K562 (cell line): ENCODE measurements around the gene ZCCHC24. TPM values are rescaled to one million over a fixed set of nuclear protein-coding genes. Genes with fewer than 3 reads are reported as not detected.

Experiments
- BDP1 ChIP-seq: IDR thresholded peaks from 3 replicates; pipeline ENCODE4 v1.6.1; 2011; ENCODE audit not compliant: insufficient read length, insufficient read depth
- CBX1 ChIP-seq: sonication (generic); IDR thresholded peaks from 2 replicates; pipeline ENCODE4 v1.6.1; 2016; ENCODE audit warnings: antibody characterized with exemption, low read depth, mild to moderate bottlenecking
- CSDE1 ChIP-seq, 2 experiments: fragments of 450-650 bp; IDR thresholded peaks; 2 replicates each; pipeline ENCODE4 v1.6.1; 2016; ENCODE audit warnings: mild to moderate bottlenecking in 1 of 2
- EHMT2 ChIP-seq: fragments of 450-650 bp; IDR thresholded peaks from 2 replicates; pipeline ENCODE4 v1.6.1; 2018; ENCODE audit warnings: antibody characterized with exemption
- GABPA ChIP-seq: fragments of 200-800 bp; sonication (Bioruptor generic); conservative IDR thresholded peaks from 2 replicates; pipeline ENCODE4 v1.6.1; 2016; ENCODE audit warnings: low read depth, missing genetic modification characterization, missing compliant biosample characterization
- HNRNPL ChIP-seq: fragments of 200-400 bp; formaldehyde crosslinking; IDR thresholded peaks from 2 replicates; pipeline ENCODE4 v1.6.1; 2017; ENCODE audit warnings: low read depth, mild to moderate bottlenecking, low read length
- PHF8 ChIP-seq: fragments of 200-600 bp; sonication (generic); IDR thresholded peaks from 2 replicates; pipeline ENCODE4 v1.6.1; 2012; ENCODE audit warnings: mixed run types, mild to moderate bottlenecking, inconsistent platforms, low read length, moderate library complexity, borderline replicate concordance
- POLR2A ChIP-seq: fragments of 450-650 bp; conservative IDR thresholded peaks from 2 replicates; pipeline ENCODE4 v1.6.1; 2016
- RFX1 ChIP-seq: fragments of 450-650 bp; IDR thresholded peaks from 2 replicates; pipeline ENCODE4 v1.6.1; 2016; ENCODE audit warnings: mild to moderate bottlenecking, moderate library complexity
- TAF15 ChIP-seq: fragments of 200-400 bp; formaldehyde crosslinking; IDR thresholded peaks from 2 replicates; pipeline ENCODE4 v1.6.1; 2017; ENCODE audit warnings: mild to moderate bottlenecking, low read depth, low read length, moderate library complexity
- TRIM28 ChIP-seq: fragments of 450-650 bp; IDR thresholded peaks from 2 replicates; pipeline ENCODE4 v1.6.1; 2017
- ZBTB8A ChIP-seq: fragments of 450-650 bp; IDR thresholded peaks from 2 replicates; pipeline ENCODE4 v1.6.1; 2018; ENCODE audit warnings: mild to moderate bottlenecking, moderate library complexity; ENCODE audit not compliant: partially characterized antibody
- ZNF561 ChIP-seq: fragments of 450-650 bp; formaldehyde crosslinking; conservative IDR thresholded peaks from 2 replicates; pipeline ENCODE4 v1.4.0; 2020; ENCODE audit warnings: mild to moderate bottlenecking, moderate library complexity
- polyA plus RNA-seq, 8 experiments: library from polyadenylated mRNA; depleted of rRNA in 4 of 8; stranded (reverse) in 5 of 8; unstranded in 3 of 8; fragments of >200 nt; fragmentation: Nextera tagmentation in 2 of 8; fragmentation: Illumina TruSeq in 1 of 8; extraction: Ambion mirVana in 2 of 8; extraction: Trizol in 1 of 8; gene quantifications; 2 replicates each; pipeline versions ENCODE4 v1.2.1 to v1.2.3, GENCODE V29; 2011 to 2014; ENCODE audit warnings: inconsistent platforms in 1 of 8, missing spikeins in 1 of 8
- total RNA-seq, 7 experiments: library from RNA; depleted of rRNA in 6 of 7; stranded (reverse); fragments of >200 nt in 6 of 7; fragmentation: Illumina TruSeq in 2 of 7; extraction: Trizol in 2 of 7; gene quantifications; 2 replicates each; pipeline versions ENCODE4 v1.2.1 to v1.2.3, GENCODE V29; 2011 to 2021; ENCODE audit warnings: low replicate concordance in 1 of 7
- TF ChIP-seq, protein P1 (sequence below): sonication (generic); formaldehyde crosslinking; IDR thresholded peaks from 2 replicates; pipeline ENCODE4 v1.8.0; 2022; ENCODE audit warnings: mild to moderate bottlenecking, missing genetic modification reagents, borderline replicate concordance
- TF ChIP-seq, protein P2 (sequence below): fragments of 450-650 bp; IDR thresholded peaks from 2 replicates; pipeline ENCODE4 v1.6.1; 2018; ENCODE audit not compliant: partially characterized antibody
- TF ChIP-seq, protein P3 (sequence below): fragments of 450-650 bp; IDR thresholded peaks from 2 replicates; pipeline ENCODE4 v1.6.1; 2017; ENCODE audit warnings: antibody characterized with exemption, mild to moderate bottlenecking
- TF ChIP-seq, protein P4 (sequence below): fragments of 250-450 bp; sonication (Bioruptor Pico); IDR thresholded peaks from 2 replicates; pipeline ENCODE4 v1.8.0; 2022; ENCODE audit warnings: moderate library complexity, mild to moderate bottlenecking, inconsistent platforms
- TF ChIP-seq, protein P5 (sequence below): fragments of 250-450 bp; sonication (Bioruptor Pico); IDR thresholded peaks from 2 replicates; pipeline ENCODE4 v1.6.1; 2021; ENCODE audit warnings: mild to moderate bottlenecking

The ZCCHC24 gene
- total and polyA plus RNA-seq, 9 of the 15 experiments (the other 6 are each of a cell fraction or from before 2014, with no cell fraction given), result 0.84 to 11.0 (median 4.6) TPM

DNA sequence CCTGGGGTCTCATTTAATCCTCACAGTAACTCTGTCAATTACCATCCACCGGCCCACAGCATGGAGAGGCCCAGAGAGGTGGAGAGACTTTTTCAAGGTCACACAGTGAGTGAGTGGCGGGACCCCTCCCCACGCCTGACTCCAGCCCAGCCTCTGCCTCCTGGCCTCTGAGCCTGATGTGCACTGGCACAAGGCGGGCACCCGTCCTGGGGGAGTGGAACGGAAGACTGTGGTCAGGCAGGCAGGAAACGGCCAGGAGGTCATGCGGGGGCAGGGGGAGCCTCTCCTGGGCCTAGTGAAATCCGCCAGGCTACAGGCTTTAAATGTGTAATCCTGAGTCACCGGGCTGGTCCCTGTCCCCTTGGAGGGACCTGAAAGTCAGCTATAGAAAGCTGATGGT, 32.2 kb downstream of the ZCCHC24 start (continued):
- no peak for TF ChIP-seq ZBTB8A
- TF ChIP-seq, protein P1, sequence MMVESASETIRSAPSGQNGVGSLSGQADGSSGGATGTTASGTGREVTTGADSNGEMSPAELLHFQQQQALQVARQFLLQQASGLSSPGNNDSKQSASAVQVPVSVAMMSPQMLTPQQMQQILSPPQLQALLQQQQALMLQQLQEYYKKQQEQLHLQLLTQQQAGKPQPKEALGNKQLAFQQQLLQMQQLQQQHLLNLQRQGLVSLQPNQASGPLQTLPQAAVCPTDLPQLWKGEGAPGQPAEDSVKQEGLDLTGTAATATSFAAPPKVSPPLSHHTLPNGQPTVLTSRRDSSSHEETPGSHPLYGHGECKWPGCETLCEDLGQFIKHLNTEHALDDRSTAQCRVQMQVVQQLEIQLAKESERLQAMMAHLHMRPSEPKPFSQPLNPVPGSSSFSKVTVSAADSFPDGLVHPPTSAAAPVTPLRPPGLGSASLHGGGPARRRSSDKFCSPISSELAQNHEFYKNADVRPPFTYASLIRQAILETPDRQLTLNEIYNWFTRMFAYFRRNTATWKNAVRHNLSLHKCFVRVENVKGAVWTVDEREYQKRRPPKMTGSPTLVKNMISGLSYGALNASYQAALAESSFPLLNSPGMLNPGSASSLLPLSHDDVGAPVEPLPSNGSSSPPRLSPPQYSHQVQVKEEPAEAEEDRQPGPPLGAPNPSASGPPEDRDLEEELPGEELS (CRISPR knock-in tag), result peak; percentile 53; the same call in 1 of the 2 replicates
- no peak for TF ChIP-seq BDP1
- no peak for TF ChIP-seq TAF15
- TF ChIP-seq CSDE1 (IDR thresholded peaks at IDR 0.05), result no peak
- no peak for TF ChIP-seq ZNF561
- TF ChIP-seq HNRNPL, result no peak
- peak; percentile 49 for TF ChIP-seq GABPA (tag)
- TF ChIP-seq, protein P2, sequence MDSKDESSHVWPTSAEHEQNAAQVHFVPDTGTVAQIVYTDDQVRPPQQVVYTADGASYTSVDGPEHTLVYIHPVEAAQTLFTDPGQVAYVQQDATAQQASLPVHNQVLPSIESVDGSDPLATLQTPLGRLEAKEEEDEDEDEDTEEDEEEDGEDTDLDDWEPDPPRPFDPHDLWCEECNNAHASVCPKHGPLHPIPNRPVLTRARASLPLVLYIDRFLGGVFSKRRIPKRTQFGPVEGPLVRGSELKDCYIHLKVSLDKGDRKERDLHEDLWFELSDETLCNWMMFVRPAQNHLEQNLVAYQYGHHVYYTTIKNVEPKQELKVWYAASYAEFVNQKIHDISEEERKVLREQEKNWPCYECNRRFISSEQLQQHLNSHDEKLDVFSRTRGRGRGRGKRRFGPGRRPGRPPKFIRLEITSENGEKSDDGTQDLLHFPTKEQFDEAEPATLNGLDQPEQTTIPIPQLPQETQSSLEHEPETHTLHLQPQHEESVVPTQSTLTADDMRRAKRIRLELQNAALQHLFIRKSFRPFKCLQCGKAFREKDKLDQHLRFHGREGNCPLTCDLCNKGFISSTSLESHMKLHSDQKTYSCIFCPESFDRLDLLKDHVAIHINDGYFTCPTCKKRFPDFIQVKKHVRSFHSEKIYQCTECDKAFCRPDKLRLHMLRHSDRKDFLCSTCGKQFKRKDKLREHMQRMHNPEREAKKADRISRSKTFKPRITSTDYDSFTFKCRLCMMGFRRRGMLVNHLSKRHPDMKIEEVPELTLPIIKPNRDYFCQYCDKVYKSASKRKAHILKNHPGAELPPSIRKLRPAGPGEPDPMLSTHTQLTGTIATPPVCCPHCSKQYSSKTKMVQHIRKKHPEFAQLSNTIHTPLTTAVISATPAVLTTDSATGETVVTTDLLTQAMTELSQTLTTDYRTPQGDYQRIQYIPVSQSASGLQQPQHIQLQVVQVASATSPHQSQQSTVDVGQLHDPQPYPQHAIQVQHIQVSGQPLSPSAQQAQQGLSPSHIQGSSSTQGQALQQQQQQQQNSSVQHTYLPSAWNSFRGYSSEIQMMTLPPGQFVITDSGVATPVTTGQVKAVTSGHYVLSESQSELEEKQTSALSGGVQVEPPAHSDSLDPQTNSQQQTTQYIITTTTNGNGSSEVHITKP, result no peak
- TF ChIP-seq POLR2A, result no peak
- TF ChIP-seq RFX1, result no peak
- TF ChIP-seq, protein P3, sequence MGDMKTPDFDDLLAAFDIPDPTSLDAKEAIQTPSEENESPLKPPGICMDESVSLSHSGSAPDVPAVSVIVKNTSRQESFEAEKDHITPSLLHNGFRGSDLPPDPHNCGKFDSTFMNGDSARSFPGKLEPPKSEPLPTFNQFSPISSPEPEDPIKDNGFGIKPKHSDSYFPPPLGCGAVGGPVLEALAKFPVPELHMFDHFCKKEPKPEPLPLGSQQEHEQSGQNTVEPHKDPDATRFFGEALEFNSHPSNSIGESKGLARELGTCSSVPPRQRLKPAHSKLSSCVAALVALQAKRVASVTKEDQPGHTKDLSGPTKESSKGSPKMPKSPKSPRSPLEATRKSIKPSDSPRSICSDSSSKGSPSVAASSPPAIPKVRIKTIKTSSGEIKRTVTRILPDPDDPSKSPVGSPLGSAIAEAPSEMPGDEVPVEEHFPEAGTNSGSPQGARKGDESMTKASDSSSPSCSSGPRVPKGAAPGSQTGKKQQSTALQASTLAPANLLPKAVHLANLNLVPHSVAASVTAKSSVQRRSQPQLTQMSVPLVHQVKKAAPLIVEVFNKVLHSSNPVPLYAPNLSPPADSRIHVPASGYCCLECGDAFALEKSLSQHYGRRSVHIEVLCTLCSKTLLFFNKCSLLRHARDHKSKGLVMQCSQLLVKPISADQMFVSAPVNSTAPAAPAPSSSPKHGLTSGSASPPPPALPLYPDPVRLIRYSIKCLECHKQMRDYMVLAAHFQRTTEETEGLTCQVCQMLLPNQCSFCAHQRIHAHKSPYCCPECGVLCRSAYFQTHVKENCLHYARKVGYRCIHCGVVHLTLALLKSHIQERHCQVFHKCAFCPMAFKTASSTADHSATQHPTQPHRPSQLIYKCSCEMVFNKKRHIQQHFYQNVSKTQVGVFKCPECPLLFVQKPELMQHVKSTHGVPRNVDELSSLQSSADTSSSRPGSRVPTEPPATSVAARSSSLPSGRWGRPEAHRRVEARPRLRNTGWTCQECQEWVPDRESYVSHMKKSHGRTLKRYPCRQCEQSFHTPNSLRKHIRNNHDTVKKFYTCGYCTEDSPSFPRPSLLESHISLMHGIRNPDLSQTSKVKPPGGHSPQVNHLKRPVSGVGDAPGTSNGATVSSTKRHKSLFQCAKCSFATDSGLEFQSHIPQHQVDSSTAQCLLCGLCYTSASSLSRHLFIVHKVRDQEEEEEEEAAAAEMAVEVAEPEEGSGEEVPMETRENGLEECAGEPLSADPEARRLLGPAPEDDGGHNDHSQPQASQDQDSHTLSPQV, result 0 out of 2 replicates have a peak, but pooled peaks have one; percentile 36
- TF ChIP-seq CBX1, result no peak
- TF ChIP-seq, protein P4, sequence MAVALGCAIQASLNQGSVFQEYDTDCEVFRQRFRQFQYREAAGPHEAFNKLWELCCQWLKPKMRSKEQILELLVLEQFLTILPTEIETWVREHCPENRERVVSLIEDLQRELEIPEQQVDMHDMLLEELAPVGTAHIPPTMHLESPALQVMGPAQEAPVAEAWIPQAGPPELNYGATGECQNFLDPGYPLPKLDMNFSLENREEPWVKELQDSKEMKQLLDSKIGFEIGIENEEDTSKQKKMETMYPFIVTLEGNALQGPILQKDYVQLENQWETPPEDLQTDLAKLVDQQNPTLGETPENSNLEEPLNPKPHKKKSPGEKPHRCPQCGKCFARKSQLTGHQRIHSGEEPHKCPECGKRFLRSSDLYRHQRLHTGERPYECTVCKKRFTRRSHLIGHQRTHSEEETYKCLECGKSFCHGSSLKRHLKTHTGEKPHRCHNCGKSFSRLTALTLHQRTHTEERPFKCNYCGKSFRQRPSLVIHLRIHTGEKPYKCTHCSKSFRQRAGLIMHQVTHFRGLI (CRISPR knock-in tag), result no peak
- TF ChIP-seq EHMT2, result no peak
- TF ChIP-seq, protein P5, sequence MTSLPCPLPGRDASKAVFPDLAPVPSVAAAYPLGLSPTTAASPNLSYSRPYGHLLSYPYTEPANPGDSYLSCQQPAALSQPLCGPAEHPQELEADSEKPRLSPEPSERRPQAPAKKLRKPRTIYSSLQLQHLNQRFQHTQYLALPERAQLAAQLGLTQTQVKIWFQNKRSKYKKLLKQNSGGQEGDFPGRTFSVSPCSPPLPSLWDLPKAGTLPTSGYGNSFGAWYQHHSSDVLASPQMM (CRISPR knock-in tag), result no peak
- TF ChIP-seq PHF8, result no peak
- TF ChIP-seq TRIM28, result no peak
